Measurements from ENCODE around the gene LRRC4B. TPM values are rescaled to one million over a fixed set of nuclear protein-coding genes. Genes with fewer than 3 reads are reported as not detected.

The LRRC4B gene
- total RNA-seq, 4 donors from 2014 or later = 0.84 to 1.6 (median 1.4) TPM

GRCh38 chr19:50516456-50516855 is 51.8 kb downstream of the LRRC4B start:
- TF ChIP-seq, protein P1, sequence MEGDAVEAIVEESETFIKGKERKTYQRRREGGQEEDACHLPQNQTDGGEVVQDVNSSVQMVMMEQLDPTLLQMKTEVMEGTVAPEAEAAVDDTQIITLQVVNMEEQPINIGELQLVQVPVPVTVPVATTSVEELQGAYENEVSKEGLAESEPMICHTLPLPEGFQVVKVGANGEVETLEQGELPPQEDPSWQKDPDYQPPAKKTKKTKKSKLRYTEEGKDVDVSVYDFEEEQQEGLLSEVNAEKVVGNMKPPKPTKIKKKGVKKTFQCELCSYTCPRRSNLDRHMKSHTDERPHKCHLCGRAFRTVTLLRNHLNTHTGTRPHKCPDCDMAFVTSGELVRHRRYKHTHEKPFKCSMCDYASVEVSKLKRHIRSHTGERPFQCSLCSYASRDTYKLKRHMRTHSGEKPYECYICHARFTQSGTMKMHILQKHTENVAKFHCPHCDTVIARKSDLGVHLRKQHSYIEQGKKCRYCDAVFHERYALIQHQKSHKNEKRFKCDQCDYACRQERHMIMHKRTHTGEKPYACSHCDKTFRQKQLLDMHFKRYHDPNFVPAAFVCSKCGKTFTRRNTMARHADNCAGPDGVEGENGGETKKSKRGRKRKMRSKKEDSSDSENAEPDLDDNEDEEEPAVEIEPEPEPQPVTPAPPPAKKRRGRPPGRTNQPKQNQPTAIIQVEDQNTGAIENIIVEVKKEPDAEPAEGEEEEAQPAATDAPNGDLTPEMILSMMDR (IDR thresholded peaks at IDR 0.05) = no peak
- no peak for DNase-seq (ENCODE audit: low spot score)
- ATAC-seq (ENCODE audit: low FRiP score) = no peak

GRCh38 chr19:50515168-50515561 is 53.1 kb downstream of the LRRC4B start:
- TF ChIP-seq, protein P1 (IDR thresholded peaks at IDR 0.05) = no peak
- no peak for ATAC-seq (ENCODE audit: low FRiP score)
- no peak for DNase-seq (ENCODE audit: low spot score)

DNA sequence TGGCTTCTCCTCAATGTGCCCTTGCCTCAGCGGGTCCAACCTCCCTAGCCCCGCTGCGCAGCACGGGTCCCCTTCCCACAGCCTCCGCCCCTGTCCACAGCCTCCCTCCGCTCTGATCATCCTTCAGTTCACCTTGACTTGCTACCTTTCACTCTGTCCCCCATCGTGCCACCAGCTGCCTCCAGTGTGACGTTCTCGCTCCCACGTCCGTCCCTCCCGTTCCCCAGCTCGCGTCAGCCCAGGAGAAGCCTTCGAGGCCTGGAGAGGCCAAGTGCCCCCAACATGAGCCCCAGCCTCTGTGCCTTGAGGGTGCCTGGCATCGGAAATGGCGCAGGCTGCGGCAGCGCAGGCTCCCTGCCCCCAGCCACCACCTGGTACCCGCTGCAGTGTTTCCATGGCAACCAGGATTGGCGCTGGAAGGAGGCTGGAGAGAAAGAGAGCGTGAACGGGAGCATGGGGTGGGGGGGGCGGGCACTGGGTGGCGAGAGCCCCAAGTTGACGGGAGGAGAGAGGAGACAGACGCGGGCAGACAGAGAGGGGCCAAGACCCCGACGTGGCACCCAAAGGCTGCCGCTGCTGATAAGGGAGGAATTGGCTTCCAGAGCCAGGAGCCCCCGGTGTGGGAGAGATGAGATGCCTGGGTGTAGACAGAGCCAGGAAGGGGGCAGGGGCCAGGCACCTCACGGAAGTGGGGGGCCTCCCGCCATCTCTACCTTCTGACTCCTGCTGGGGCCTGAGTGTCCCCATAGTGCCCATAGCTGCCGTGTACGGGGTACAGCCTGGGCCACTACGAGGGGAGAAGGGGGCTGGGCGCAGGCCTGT is 53.7 kb downstream of the LRRC4B start:
- no peak for ATAC-seq (ENCODE audit: low FRiP score)
- TF ChIP-seq, protein P1 (IDR thresholded peaks at IDR 0.05) = no peak
- no peak for DNase-seq (ENCODE audit: low spot score)

- TF ChIP-seq, protein P1 (IDR thresholded peaks at IDR 0.05) = no peak
- DNase-seq (ENCODE audit: low spot score) = no peak
- no peak for ATAC-seq (ENCODE audit: low FRiP score)
These were observed 54.4 kb downstream of the LRRC4B start, which contains the start of gene ASPDH for GRCh38 chr19:50513746-50514345. Gene ASPDH (minus strand): TSS chr19:50513913. CDS start chr19:50513823, 90 bp downstream.

- no peak for DNase-seq (ENCODE audit: low spot score)
- ATAC-seq (ENCODE audit: low FRiP score) = no peak
- TF ChIP-seq, protein P1 (IDR thresholded peaks at IDR 0.05) = no peak
These were observed 55.1 kb downstream of the LRRC4B start for GRCh38 chr19:50512999-50513745.

DNA sequence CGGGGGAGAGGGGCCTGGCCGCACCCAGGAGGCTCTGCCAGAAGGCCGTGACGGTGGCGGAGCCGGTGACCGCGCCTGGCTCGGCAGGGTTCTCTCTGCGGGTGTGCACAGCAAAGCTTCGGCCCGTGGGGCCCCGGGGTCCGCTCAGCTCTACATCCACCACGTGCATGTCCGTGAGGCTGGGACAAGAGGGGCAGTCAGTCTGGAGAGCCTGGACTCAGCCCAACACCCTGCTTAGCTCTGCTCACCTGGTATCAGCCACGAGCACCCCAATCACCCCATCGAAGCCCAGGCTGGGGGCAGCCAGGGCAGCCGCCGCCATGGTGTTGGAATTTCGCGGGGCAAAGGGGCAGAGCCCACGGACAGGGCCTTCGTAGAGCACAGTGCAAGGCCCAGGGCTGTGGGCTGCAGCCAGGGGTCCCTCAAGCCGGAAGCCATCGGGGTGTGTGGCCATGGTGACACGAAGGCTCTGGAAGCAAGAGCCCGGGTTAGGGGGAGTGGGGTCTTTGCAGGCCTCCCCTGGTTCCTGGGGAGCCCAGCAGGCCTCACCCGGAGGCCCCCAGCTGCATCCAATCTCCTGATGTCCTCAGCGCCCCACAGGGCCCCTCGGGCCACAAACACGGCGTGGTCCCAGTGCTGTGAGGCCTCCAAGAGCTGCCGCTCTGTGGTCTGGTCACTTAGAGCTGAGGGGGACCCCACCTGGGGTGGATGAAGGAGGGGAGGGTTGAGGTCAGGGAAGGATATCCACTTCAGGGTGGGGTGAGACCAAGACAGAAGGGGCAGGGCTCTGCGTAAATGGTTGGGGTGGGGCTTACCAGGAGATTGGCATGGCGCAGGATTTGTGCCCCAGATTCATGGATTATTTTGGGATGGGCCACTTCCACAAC is 55.9 kb downstream of the LRRC4B start:
- ATAC-seq (ENCODE audit: low FRiP score) (no peak), DNase-seq (ENCODE audit: low spot score) (no peak)
- TF ChIP-seq, protein P1 (IDR thresholded peaks at IDR 0.05) = no peak

Data from omental fat pad (tissue), 4 donors.